Activated CD8-positive, alpha-beta T cell treated with anti-CD3 and anti-CD28 coated beads, Interleukin-2, amount 10 ng/mL, durations not matched to agents 7 days and 5 days (primary cell): Measurements from ENCODE around the gene NHLRC4. TPM values are rescaled to one million over a fixed set of nuclear protein-coding genes. Genes with fewer than 3 reads are reported as not detected.

Source experiments
- ATAC-seq: fragments of 150-1000 bp; cut with Tn5 transposase; one replicate; pipeline ENCODE4 v1.10.0; 2021; ENCODE audit warnings: moderate library complexity
- CTCF ChIA-PET: fragments of 350-600 bp; sonication (Branson Sonifier 250); formaldehyde crosslinking; loops from one replicate; lab custom pipeline; 2021; ENCODE audit warnings: antibody characterized with exemption; lab: Charles Lee
- POLR2A ChIA-PET: fragments of 350-600 bp; sonication (Branson Sonifier 250); formaldehyde crosslinking; loops from one replicate; lab custom pipeline; 2021; ENCODE audit warnings: antibody characterized with exemption; lab: Charles Lee
- DNase-seq: peaks from one replicate; pipeline ENCODE4 v3.0.0-alpha.2; 2020
- H3K27ac Mint-ChIP-seq: one replicate; pipeline ENCODE4 v1.8.0; 2021; ENCODE audit warnings: mild to moderate bottlenecking, mixed read lengths
- H3K27me3 Mint-ChIP-seq: one replicate; pipeline ENCODE4 v1.8.0; 2021; ENCODE audit warnings: low read depth, mixed read lengths
- H3K36me3 Mint-ChIP-seq: one replicate; pipeline ENCODE4 v1.8.0; 2021; ENCODE audit warnings: low read depth, mixed read lengths
- H3K4me1 Mint-ChIP-seq: one replicate; pipeline ENCODE4 v1.8.0; 2021; ENCODE audit warnings: low read depth, mixed read lengths
- H3K4me3 Mint-ChIP-seq: one replicate; pipeline ENCODE4 v1.8.0; 2021; ENCODE audit warnings: mild to moderate bottlenecking, mixed read lengths
- H3K9me3 Mint-ChIP-seq: one replicate; pipeline ENCODE4 v1.8.0; 2022; ENCODE audit warnings: mixed read lengths; ENCODE audit not compliant: insufficient read depth
- total RNA-seq, 2 experiments: library from RNA; stranded (reverse); gene quantifications; one replicate each; pipeline ENCODE4 v1.2.3, GENCODE V29; 2021

NHLRC4 gene
- total RNA-seq, 2 experiments from 2014 or later, result 1.6 TPM

DNA sequence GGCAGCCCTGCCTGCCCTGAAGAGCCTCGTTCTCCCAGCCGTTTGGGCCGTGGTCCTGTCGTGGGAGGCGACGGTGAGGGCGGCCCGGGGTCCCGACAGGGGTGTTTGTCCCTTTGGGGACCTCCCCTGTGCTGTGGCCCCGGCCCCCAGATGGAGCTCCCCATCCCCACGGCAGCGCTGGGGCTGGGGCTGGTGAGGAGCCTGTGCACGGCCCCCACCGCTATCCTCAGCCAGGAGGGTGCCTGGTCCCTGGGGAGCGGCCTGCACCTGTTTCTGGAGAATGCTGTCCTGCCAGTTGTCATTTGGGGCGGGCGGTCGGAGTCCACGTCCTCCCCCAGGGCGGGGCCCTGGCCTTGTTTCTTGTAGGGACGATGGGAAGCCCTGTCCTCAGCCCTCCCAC, 32.7 kb upstream of the NHLRC4 start:
- H3K27ac Mint-ChIP-seq, result no peak overlapping the region

DNA sequence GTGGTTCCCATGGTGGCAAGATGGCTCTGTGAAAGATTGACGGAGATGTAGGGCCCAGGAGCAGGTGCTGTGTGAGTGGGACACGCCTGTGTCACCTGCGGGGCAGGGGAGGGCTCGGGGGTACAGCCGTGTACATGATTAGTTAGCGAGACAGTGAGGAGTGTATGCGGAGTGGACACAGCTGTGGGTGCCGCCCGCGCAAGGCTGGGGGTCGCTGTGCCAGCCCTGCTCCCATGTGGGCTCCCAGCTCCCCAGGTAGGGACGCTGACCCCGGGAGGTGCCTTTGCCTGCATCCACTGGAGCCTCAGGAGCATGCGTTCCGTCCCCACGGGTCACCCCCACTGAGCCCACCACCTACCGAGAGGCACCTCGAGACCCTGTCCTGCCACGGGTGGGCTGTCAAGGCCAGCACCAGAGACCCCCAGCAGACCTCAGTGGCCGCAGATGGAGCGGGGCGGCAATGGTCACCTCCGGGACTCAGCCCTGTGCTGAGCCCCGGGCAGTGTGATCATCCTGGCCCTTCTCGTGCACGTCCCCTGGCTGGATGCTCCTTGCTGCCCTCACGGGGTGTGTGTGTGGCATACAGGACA, 31.9 kb upstream of the NHLRC4 start:
- H3K4me3 Mint-ChIP-seq, result no peak overlapping the region
- H3K36me3 Mint-ChIP-seq, result peaks cover 14% of the 10 kb centered on the region
- H3K9me3 Mint-ChIP-seq, result no peaks in the 10 kb centered on the region
- H3K4me1 Mint-ChIP-seq, result peaks cover 5% of the 10 kb centered on the region
- H3K27me3 Mint-ChIP-seq, result no peaks in the 10 kb centered on the region
- ATAC-seq, result no peak
- no peak for DNase-seq
- ChIA-PET POLR2A (interaction anchor here (0.7 kb wide), 1 partner anchor 482 kb away, joined by 5 read pairs; the partner anchor contains the start of gene POLR3K), CTCF (no interaction called here)
- H3K27ac Mint-ChIP-seq, result no peak overlapping the region

More for the DNA sequence above, 32.7 kb upstream of the NHLRC4 start:
- ATAC-seq (no peak), DNase-seq (no peak)
- Mint-ChIP-seq H3K27me3 (no peaks in the 10 kb centered on the region), H3K4me3 (no peak overlapping the region), H3K9me3 (no peaks in the 10 kb centered on the region), H3K36me3 (peaks cover 16% of the 10 kb centered on the region), H3K4me1 (peaks cover 13% of the 10 kb centered on the region)
- CTCF ChIA-PET, result no interaction called here
- POLR2A ChIA-PET, result no interaction called here

DNA sequence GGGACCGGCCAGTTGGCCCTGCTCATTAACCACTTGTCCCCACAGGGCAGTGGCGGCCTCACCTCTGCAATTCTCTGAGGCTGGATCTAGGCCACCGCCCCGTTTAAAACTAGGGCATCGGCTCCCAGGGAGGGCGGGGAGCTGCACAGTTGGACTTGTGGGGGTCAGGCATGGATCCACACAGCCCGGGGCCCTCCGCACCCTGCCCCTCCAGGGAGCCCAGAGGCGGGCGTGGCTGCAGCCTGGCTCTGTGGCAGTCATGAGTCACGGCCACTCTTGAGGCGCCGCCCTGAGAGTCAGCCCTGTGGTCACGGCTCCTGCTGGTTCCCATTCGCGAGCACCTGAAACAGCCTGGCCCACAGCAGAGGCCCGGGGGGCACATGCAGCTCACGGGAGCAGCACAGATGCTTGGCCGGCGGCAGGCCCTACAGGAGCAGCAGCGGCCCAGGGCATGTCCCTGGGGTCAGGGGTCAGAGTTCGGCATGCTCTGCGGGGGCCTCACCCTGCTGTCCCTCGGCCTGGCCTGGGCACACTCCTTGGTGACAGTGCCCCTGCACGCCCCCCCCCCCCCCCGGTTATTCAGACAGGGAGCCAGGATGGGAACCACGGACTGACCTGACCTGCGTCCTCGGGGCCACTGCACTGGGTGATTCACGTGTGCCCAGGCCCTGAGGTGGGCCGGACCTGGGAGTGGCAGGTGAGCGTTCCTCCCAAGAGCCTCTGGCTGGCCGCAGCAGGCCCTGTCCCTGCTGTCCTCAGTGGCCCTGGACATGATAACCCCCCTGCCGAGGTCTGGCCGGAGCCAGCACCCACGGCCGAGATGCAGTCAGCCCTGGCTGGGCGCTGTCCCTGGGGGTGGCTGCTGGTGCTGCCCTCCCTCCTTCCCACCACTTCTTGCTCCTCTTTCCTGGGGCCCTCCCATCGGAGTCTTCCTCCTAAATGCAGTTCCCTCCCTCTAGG, 31.1 kb upstream of the NHLRC4 start:
- Mint-ChIP-seq H3K36me3 (peaks cover 10% of the 10 kb centered on the region), H3K4me1 (no peaks in the 10 kb centered on the region), H3K27me3 (no peaks in the 10 kb centered on the region), H3K9me3 (no peaks in the 10 kb centered on the region), H3K4me3 (no peak overlapping the region), H3K27ac (no peak overlapping the region)
- CTCF ChIA-PET, result no interaction called here
- POLR2A ChIA-PET, result interaction anchor here (0.7 to 0.8 kb wide), 2 partner anchors 23 to 482 kb away, joined by 3 to 5 read pairs; partner anchors contain the start of gene POLR3K
- ATAC-seq (no peak), DNase-seq (no peak)

DNA sequence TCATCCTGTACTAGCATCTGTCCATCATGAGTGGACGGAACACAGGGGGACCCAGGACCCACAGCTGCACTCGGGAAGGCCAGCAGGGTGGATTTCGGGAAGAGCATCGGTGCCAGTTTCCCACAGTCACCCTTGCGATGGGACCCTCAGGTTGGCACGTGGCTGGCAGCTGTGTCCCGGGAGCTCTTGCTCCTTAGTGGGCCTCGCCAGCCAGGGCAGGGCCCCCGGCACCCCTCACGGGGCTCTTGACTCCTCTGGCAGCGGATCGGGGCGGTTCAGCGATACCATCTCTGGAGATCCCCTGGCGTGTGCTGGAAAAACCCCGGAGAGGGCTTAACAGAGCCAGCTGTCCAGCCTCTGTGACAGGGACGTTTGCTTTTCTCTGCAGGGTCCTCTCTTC, 30.1 kb upstream of the NHLRC4 start:
- no peak overlapping the region for H3K27ac Mint-ChIP-seq
- H3K4me3 Mint-ChIP-seq, result no peak overlapping the region
- no peak for DNase-seq
- no peaks in the 10 kb centered on the region for H3K4me1 Mint-ChIP-seq
- CTCF ChIA-PET, result no interaction called here
- H3K36me3 Mint-ChIP-seq, result peaks cover 10% of the 10 kb centered on the region
- no peaks in the 10 kb centered on the region for H3K27me3 Mint-ChIP-seq
- ATAC-seq, result no peak
- POLR2A ChIA-PET, result interaction anchor here (0.8 to 1.2 kb wide), 3 partner anchors 8 to 24 kb away, joined by 3 read pairs; no protein-coding TSS in a partner anchor
- H3K9me3 Mint-ChIP-seq, result no peaks in the 10 kb centered on the region

DNA sequence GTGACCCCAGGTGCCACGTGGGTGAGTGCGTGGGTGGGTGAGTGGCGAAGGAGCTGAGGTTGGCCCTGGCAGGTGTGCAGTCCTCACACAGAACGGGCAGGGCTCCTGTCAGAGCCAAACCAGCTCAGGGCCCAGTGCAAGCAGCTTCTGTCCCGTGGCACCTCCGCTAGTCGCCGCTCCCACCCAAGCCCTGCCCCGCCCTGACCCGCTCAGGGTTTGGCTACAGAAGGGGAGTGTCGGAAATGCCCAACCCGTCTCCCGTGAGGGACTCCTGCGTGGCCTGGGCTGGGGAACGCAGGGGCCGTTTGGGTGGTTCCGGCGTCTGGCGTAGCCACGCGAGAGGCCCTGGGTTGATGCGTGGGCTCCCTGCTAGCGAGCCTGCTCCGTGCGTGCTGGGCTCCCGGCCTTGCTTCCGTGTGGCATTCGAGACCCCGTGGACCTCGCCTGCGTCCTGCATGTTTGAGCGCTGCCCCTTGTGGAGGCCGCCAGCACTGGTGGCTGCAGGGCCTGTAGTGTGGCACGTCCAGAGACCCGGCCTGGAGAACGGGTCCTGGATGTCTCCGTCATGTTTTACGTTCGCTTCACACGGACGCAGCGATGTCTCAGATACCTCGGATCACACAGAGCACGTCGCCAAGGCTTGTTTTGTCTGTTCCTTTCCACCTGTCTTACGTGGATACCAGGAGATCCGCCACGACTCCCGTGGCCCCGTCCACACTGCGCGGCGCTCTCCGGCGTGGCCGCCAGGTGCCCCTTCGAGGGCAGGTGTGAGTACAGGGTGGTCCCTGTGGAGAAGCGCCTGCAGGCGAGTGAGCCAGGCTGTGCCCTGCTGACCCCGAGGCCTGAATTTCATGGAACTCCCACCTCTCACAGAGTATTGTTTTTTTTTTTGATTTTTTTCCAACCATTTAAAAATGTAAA, 29.1 kb upstream of the NHLRC4 start:
- Mint-ChIP-seq H3K36me3 (peaks cover 14% of the 10 kb centered on the region), H3K4me3 (no peak overlapping the region), H3K4me1 (peaks cover 6% of the 10 kb centered on the region), H3K27ac (no peak overlapping the region), H3K9me3 (no peaks in the 10 kb centered on the region), H3K27me3 (no peaks in the 10 kb centered on the region)
- ChIA-PET POLR2A (interaction anchor here (1.1 to 1.2 kb wide), 2 partner anchors 9 to 11 kb away, joined by 3 read pairs; no protein-coding TSS in a partner anchor), CTCF (no interaction called here)
- ATAC-seq, result no peak
- no peak for DNase-seq

DNA sequence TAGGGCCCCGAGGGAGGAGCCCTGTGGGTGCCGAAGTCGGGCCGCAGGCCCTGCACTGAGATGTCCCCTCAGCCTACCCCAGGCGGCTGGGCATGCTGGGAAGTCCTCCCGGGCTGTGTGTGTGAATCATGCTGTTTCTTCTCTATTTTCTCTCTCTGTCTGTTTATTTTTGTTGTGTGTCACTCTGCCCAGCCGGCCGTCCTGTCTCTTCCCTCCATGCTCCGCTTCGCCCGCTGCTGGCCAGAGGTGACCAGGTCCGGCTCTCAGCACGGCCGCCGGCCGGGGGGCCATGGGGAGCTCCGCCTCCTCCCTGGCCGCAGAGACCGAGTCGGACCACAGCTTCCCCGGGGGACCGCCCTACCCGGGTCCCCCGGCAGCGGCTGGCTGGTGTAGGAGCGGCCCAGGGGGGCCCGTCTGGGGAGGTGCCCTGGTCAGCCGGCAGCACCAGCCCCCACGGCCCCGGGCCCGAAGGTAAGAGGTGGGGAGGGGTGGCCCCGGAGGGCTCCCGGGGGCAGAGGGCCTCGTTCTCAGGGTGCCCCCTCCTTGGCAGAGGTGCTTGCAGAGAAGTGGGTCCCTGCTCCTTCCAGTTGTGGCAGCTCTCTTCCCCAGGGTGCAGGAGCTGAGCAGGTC, 26.8 kb upstream of the NHLRC4 start:
- H3K36me3 Mint-ChIP-seq, result peaks cover 14% of the 10 kb centered on the region
- H3K27me3 Mint-ChIP-seq, result no peaks in the 10 kb centered on the region
- DNase-seq, result no peak
- no peak overlapping the region for H3K27ac Mint-ChIP-seq
- ChIA-PET POLR2A (no interaction called here), CTCF (no interaction called here)
- no peak for ATAC-seq
- no peaks in the 10 kb centered on the region for H3K9me3 Mint-ChIP-seq
- peaks cover 6% of the 10 kb centered on the region for H3K4me1 Mint-ChIP-seq
- H3K4me3 Mint-ChIP-seq, result no peak overlapping the region

DNA sequence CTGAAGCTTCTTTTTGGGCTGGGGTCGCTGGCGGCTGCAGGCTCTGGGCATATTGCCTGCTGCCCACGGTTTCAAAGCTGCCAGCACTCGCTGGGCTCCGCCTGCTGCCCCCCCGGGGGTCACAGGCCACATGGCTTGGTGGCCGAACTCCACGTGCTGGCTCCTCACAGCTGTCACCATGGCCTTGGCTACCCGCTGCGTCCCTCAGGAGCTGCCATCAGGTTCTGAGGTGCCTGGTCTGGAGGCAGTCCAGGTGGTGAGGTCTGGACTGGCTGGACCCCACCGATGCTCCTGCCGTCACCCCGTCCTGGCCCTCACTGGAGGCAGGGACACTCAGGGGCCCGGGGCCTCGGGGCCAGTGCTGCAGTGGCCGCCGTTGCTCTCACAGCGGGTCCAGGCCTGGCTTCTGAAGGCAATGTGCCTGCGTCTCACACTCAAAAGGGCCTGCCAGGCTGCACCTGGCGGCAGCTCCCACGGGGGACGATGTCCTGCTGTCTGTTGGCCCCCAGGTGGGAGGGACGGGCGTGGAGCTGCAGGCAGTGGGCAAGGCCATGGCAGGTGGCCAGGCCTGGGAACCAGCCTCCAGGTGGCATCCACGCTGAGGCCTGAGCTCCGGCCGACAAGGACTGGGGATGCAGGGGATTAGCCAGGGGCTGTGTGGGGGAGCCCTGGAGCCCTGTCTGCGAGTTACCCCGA, 26.0 kb upstream of the NHLRC4 start:
- Mint-ChIP-seq H3K9me3 (no peaks in the 10 kb centered on the region), H3K4me1 (peaks cover 6% of the 10 kb centered on the region), H3K36me3 (peaks cover 14% of the 10 kb centered on the region), H3K4me3 (no peak overlapping the region), H3K27me3 (no peaks in the 10 kb centered on the region), H3K27ac (no peak overlapping the region)
- ChIA-PET CTCF (no interaction called here), POLR2A (no interaction called here)
- ATAC-seq (no peak), DNase-seq (no peak)

DNA sequence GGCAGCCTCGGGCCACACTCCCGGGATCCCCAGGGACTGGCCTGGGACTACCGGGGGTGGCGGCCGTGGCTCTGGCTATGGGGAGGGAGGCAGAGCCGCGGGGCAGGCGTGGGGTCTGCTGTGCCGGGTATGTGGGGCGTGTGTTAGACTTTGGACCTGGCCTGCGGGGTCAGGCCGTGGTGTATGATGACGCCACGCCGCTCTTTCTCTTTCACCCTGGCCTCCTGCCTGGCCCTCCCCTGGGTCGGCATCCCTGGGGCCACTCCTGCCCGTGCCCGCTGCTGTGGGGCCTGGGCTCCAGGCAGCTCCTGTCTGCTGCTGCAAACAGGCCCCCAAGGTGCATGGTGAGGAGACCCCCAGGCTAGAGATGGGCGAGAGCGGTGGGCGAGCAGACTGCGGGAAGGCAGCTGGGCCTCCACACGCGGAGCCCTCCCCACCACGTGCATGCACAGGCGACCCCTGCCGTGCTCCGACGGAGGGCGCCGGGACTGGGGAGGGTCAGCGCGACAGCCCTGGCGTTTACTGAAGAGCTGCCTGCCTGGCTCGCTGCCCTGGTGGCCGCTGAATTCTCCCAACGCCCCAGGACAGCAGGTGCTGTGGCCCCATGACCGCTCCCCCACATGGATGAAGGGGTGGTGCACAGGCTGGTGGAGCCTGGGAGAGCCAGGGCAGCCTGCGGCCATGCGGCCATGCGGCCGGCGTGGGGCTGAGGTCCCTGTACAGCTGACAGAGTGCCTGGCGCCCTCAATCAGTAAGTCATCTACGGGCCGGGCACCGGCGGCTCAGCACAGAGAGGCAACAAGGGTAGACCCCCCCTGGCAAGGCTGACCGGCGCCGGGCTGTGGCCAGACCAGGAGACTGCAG, 23.3 kb upstream of the NHLRC4 start:
- no peak for DNase-seq
- peaks cover 8% of the 10 kb centered on the region for H3K4me1 Mint-ChIP-seq
- no peaks in the 10 kb centered on the region for H3K27me3 Mint-ChIP-seq
- H3K27ac Mint-ChIP-seq, result no peak overlapping the region
- H3K4me3 Mint-ChIP-seq, result no peak overlapping the region
- POLR2A ChIA-PET, result no interaction called here
- ATAC-seq, result no peak
- peaks cover 8% of the 10 kb centered on the region for H3K36me3 Mint-ChIP-seq
- no peaks in the 10 kb centered on the region for H3K9me3 Mint-ChIP-seq
- CTCF ChIA-PET, result no interaction called here

DNA sequence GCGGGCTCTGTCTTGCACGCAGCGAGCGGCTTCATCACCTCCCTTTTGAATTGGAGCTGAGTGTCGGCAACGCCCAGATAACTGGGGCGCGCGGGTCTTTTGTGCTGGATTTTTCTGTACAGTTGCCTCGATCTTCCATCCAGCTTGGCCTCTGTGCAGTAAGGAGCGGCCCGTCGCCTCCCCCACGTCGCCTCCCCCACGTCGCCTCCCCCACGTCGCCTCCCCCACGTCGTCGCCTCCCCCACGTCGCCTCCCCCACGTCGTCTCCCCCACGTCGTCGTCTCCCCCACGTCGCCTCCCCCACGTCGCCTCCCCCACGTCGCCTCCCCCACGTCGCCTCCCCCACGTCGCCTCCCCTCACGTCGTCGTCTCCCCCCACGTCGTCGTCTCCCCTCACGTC, 22.3 kb upstream of the NHLRC4 start:
- ATAC-seq (no peak), DNase-seq (no peak)
- H3K4me1 Mint-ChIP-seq, result peaks cover 8% of the 10 kb centered on the region
- no peak overlapping the region for H3K27ac Mint-ChIP-seq
- ChIA-PET POLR2A (no interaction called here), CTCF (no interaction called here)
- no peaks in the 10 kb centered on the region for H3K27me3 Mint-ChIP-seq
- no peak overlapping the region for H3K4me3 Mint-ChIP-seq
- peaks cover 6% of the 10 kb centered on the region for H3K36me3 Mint-ChIP-seq
- H3K9me3 Mint-ChIP-seq, result no peaks in the 10 kb centered on the region
